KMS-11 (cell line): Measurements from ENCODE around the gene FRMD8.

Experiments used
- H2AFZ ChIP-seq: fragments of 200-600 bp; sonication (generic); 2 replicates; pipeline ENCODE4 v1.6.1; 2016; ENCODE audit warnings: antibody characterized with exemption, mixed run types, low read depth
- H3K27ac ChIP-seq: fragments of 200-600 bp; sonication (generic); 2 replicates; pipeline ENCODE4 v1.6.1; 2016; ENCODE audit warnings: mild to moderate bottlenecking, mixed run types
- H3K27me3 ChIP-seq: fragments of 200-600 bp; sonication (generic); 2 replicates; pipeline ENCODE4 v1.6.1; 2017; ENCODE audit warnings: mild to moderate bottlenecking, low read depth, mixed run types, moderate library complexity; ENCODE audit not compliant: insufficient read depth
- H3K36me3 ChIP-seq: fragments of 200-600 bp; sonication (generic); 2 replicates; pipeline ENCODE4 v1.6.1; 2017; ENCODE audit warnings: mild to moderate bottlenecking, mixed run types; ENCODE audit not compliant: insufficient read depth
- H3K4me1 ChIP-seq: fragments of 200-600 bp; sonication (generic); 2 replicates; pipeline ENCODE4 v1.6.1; 2016; ENCODE audit warnings: mild to moderate bottlenecking, low read depth, mixed run types; ENCODE audit not compliant: poor library complexity, severe bottlenecking
- H3K4me2 ChIP-seq: fragments of 200-600 bp; sonication (generic); 2 replicates; pipeline ENCODE4 v1.7.0; 2016; ENCODE audit warnings: mild to moderate bottlenecking, mixed run types
- H3K4me3 ChIP-seq: fragments of 200-600 bp; sonication (generic); IDR thresholded peaks from 2 replicates; pipeline ENCODE4 v1.6.1; 2017; ENCODE audit warnings: low read depth, low read length, mixed read lengths; ENCODE audit not compliant: insufficient read depth
- H3K79me2 ChIP-seq: fragments of 200-600 bp; sonication (generic); 2 replicates; pipeline ENCODE4 v1.6.1; 2016; ENCODE audit warnings: low read depth, mixed run types; ENCODE audit not compliant: insufficient read depth
- H3K9ac ChIP-seq: fragments of 200-600 bp; sonication (generic); 2 replicates; pipeline ENCODE4 v1.6.1; 2016; ENCODE audit warnings: mild to moderate bottlenecking, mixed run types
- H4K20me1 ChIP-seq: fragments of 200-600 bp; sonication (generic); 2 replicates; pipeline ENCODE4 v1.6.1; 2016; ENCODE audit warnings: mild to moderate bottlenecking, mixed run types; ENCODE audit not compliant: insufficient read depth
- TF ChIP-seq, protein P1 (sequence below): fragments of 200-600 bp; sonication (generic); conservative IDR thresholded peaks from 2 replicates; pipeline ENCODE4 v1.6.1; 2017; ENCODE audit warnings: low read depth, mild to moderate bottlenecking, antibody characterized with exemption, low read length, moderate library complexity, mixed read lengths

The FRMD8 gene

DNA sequence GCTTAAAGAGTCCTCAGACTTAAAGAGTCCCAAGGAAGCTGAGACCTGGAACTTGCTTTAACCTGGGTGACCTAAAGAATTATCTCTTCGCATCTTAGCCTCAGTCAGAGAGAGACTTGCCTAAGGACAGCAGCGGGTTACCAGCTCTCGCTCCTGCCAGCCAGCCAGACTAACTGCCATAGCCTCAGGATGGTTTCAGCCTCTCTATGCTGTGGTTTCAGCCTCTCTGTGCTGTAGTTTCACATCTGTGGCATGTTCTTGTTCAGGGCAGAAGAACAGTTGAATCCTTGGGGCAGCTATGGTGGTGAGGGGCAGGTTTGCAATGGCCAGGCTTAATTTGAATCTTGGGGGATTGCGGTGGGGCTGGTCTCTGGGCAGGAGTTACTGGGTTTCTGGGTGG is 2.3 kb downstream of the FRMD8 start:
- Histone ChIP-seq H3K4me1 (peaks cover 72% of the 10 kb centered on the region), H2AFZ (no peak overlapping the region), H3K79me2 (peaks cover 62% of the 10 kb centered on the region), H3K4me3 (no peak overlapping the region), H4K20me1 (no peaks in the 10 kb centered on the region), H3K27me3 (no peaks in the 10 kb centered on the region), H3K36me3 (no peaks in the 10 kb centered on the region), H3K27ac (peak overlapping the region; percentile 49), H3K4me2 (peak overlapping the region; percentile 74), H3K9ac (peak overlapping the region; percentile 21; the same call in 1 of the 2 replicates)
- TF ChIP-seq, protein P1, sequence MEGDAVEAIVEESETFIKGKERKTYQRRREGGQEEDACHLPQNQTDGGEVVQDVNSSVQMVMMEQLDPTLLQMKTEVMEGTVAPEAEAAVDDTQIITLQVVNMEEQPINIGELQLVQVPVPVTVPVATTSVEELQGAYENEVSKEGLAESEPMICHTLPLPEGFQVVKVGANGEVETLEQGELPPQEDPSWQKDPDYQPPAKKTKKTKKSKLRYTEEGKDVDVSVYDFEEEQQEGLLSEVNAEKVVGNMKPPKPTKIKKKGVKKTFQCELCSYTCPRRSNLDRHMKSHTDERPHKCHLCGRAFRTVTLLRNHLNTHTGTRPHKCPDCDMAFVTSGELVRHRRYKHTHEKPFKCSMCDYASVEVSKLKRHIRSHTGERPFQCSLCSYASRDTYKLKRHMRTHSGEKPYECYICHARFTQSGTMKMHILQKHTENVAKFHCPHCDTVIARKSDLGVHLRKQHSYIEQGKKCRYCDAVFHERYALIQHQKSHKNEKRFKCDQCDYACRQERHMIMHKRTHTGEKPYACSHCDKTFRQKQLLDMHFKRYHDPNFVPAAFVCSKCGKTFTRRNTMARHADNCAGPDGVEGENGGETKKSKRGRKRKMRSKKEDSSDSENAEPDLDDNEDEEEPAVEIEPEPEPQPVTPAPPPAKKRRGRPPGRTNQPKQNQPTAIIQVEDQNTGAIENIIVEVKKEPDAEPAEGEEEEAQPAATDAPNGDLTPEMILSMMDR = no peak

DNA sequence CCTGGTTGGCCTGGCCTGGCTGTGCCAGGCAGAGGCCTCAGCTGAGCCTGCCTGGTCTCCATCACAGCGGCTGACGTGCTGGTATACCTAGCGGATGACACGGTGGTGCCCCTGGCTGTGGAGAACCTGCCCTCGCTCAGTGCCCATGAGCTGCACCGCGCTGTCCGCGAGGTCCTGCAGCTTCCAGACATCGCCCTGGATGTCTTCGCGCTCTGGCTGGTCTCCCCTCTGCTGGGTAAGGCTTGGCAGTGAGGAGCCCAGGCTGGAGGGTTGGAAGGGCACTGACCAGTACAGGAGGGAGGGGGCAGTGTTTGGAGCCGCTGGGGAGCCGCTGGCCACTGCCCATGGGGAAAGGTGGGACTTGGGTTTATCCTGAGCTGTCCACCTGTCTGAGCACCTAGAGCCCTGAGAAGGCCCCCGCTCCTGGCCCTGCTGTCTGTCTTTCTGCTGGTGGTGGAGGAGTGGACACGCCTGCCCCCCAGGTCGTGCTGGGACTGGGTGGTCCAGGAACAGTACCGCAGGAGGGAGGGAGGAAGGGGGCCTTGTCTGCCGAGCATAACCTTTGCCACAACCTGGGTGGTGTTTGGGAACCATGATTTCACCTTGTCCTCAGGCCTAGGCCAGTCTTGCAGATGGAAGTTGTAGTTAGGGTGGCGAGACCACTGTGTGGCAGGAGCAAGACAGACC is 3.0 kb downstream of the FRMD8 start:
- Histone ChIP-seq H3K4me3 (no peak overlapping the region), H3K4me1 (peaks cover 65% of the 10 kb centered on the region), H3K9ac (peak overlapping the region; percentile 17; the same call in 1 of the 2 replicates), H3K4me2 (peak overlapping the region; percentile 74), H3K79me2 (peaks cover 62% of the 10 kb centered on the region), H3K27ac (peak overlapping the region; percentile 49), H3K27me3 (no peaks in the 10 kb centered on the region), H3K36me3 (no peaks in the 10 kb centered on the region), H4K20me1 (no peaks in the 10 kb centered on the region), H2AFZ (no peak overlapping the region)
- TF ChIP-seq, protein P1 = no peak

DNA sequence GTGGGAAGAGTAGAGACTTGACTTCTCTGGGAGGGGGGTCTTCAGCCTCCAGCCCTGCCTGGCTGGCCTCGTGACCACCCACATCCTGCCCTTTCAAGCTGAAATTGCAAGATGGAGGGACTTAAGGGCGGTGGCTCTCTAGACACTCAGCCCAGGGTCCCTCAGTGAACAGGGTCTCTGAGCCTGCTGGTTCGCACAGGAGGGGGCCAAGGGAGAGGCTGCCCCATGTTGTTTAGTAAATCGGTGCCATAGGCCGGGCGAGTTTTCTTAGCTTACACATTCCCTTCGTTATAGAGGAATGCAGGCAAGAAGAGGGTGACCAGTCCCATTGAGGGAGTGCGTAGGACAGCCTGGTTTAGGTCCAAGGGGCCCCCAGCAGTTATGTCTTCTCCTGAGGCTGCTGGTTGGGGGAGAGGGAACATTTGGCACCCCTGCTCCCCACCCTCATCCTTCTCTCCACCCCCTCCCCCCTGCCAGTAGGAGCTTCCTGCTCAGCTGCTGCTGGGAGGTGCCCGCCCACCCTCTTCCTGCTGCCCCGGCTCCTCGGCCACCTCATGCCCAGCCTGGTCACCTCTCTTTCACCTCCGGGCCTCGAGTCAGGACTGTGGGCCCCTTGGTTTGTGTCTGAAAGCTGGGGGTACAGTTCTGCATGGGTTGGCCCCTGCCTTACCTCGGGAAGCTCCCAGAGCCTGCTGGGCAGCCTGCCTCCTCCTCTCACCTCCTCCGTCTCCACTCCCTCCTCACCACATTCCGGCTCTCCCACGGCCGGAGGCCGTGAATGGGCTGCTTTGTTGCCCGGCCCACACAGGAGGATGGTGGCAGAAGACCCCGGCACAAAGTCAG is 3.9 kb downstream of the FRMD8 start:
- H4K20me1 ChIP-seq = no peaks in the 10 kb centered on the region
- peak overlapping the region; percentile 74 for H3K4me2 ChIP-seq
- H3K27ac ChIP-seq = peak overlapping the region; percentile 49; the same call in 1 of the 2 replicates
- H3K9ac ChIP-seq = no peak overlapping the region
- H3K36me3 ChIP-seq = no peaks in the 10 kb centered on the region
- TF ChIP-seq, protein P1 = no peak
- H3K4me1 ChIP-seq = peaks cover 56% of the 10 kb centered on the region
- no peak overlapping the region for H2AFZ ChIP-seq
- no peak overlapping the region for H3K4me3 ChIP-seq
- H3K27me3 ChIP-seq = no peaks in the 10 kb centered on the region
- H3K79me2 ChIP-seq = peaks cover 62% of the 10 kb centered on the region

DNA sequence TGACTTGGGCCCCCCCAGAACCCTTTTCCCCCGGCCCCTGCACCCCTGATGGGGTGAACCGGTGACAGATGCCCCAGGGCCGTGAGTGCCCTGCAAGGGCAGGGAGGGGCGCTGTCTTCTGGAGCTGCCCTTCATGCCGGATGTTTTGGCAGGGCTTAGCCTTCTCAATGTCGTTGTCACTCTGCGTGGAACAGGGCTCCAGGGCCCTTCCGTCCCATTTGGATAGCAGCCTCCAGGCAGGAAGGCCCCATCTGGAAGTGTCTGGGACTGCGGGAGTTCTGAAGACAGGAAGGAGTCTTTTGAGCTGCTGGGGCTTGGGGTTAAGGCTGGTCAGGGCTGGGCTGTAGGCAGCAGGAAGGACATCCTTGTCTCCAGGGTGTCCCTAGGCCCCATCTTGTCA is 4.6 kb downstream of the FRMD8 start:
- no peaks in the 10 kb centered on the region for H3K36me3 ChIP-seq
- no peak overlapping the region for H3K4me2 ChIP-seq
- no peak overlapping the region for H3K27ac ChIP-seq
- H2AFZ ChIP-seq = no peak overlapping the region
- no peak overlapping the region for H3K9ac ChIP-seq
- H3K27me3 ChIP-seq = no peaks in the 10 kb centered on the region
- H3K4me3 ChIP-seq = no peak overlapping the region
- TF ChIP-seq, protein P1 = no peak
- H3K4me1 ChIP-seq = peaks cover 49% of the 10 kb centered on the region
- no peaks in the 10 kb centered on the region for H4K20me1 ChIP-seq
- H3K79me2 ChIP-seq = peaks cover 60% of the 10 kb centered on the region
